Chondrocyte (in vitro differentiated cells): ENCODE data around the gene FIZ1. TPM values are rescaled to one million over a fixed set of nuclear protein-coding genes. Genes with fewer than 3 reads are reported as not detected.

ENCODE experiments used
- DNase-seq: peaks from one replicate; pipeline ENCODE4 v3.0.0; 2021; ENCODE audit warnings: mixed read lengths, low spot score
- H3K27ac Mint-ChIP-seq: one replicate; pipeline ENCODE4 v1.8.0; 2021; ENCODE audit warnings: mild to moderate bottlenecking, moderate library complexity, mixed read lengths; ENCODE audit not compliant: unreplicated experiment
- H3K27me3 Mint-ChIP-seq: 2 replicates; pipeline ENCODE4 v1.8.0; 2021; ENCODE audit warnings: low read depth, mixed read lengths
- H3K36me3 Mint-ChIP-seq: 2 replicates; pipeline ENCODE4 v1.8.0; 2021; ENCODE audit warnings: low read depth, mixed read lengths
- H3K4me1 Mint-ChIP-seq: 2 replicates; pipeline ENCODE4 v1.8.0; 2021; ENCODE audit warnings: low read depth, mild to moderate bottlenecking, mixed read lengths
- H3K4me3 Mint-ChIP-seq: one replicate; pipeline ENCODE4 v1.8.0; 2021; ENCODE audit warnings: mild to moderate bottlenecking, moderate library complexity, mixed read lengths; ENCODE audit not compliant: unreplicated experiment
- H3K9me3 Mint-ChIP-seq: 2 replicates; pipeline ENCODE4 v1.8.0; 2021; ENCODE audit warnings: low read depth, mixed read lengths
- CTCF ChIP-seq: fragments of 200-600 bp; sonication (generic); IDR thresholded peaks from 2 replicates; pipeline ENCODE4 v1.5.0; 2021; ENCODE audit warnings: antibody characterized with exemption, mild to moderate bottlenecking, moderate library complexity
- total RNA-seq: library from RNA; stranded (reverse); gene quantifications from 3 replicates; pipeline ENCODE4 v1.2.1, GENCODE V29; 2021

The FIZ1 gene
- total RNA-seq, 1 donor from 2014 or later: 11.3 TPM

- Mint-ChIP-seq H3K36me3 (no peaks in the 10 kb centered on the region), H3K27ac (peak overlapping the region; percentile 95), H3K4me1 (peaks cover 43% of the 10 kb centered on the region), H3K9me3 (no peaks in the 10 kb centered on the region), H3K4me3 (no peak overlapping the region), H3K27me3 (no peaks in the 10 kb centered on the region)
- peak; percentile 25 for TF ChIP-seq CTCF
- DNase-seq: no peak
These were observed 45.8 kb downstream of the FIZ1 start for GRCh38 chr19:55553217-55554182.

GRCh38 chr19:55552620-55553019 lies 46.7 kb downstream of the FIZ1 start:
- no peak for DNase-seq
- Mint-ChIP-seq H3K9me3 (no peaks in the 10 kb centered on the region), H3K27ac (peak overlapping the region; percentile 95), H3K4me3 (peak overlapping the region; percentile 15), H3K36me3 (no peaks in the 10 kb centered on the region), H3K27me3 (no peaks in the 10 kb centered on the region), H3K4me1 (peaks cover 52% of the 10 kb centered on the region)
- TF ChIP-seq CTCF: no peak

- H3K36me3 Mint-ChIP-seq: no peaks in the 10 kb centered on the region
- H3K4me1 Mint-ChIP-seq: peaks cover 56% of the 10 kb centered on the region
- no peaks in the 10 kb centered on the region for H3K27me3 Mint-ChIP-seq
- no peak for DNase-seq
- peak overlapping the region; percentile 15 for H3K4me3 Mint-ChIP-seq
- no peaks in the 10 kb centered on the region for H3K9me3 Mint-ChIP-seq
- no peak for TF ChIP-seq CTCF
- H3K27ac Mint-ChIP-seq: peak overlapping the region; percentile 95
These were observed 47.1 kb downstream of the FIZ1 start for GRCh38 chr19:55552206-55552605.

GRCh38 chr19:55550321-55550650 lies 49.0 kb downstream of the FIZ1 start:
- no peak for DNase-seq

More at GRCh38 chr19:55550321-55550650, 49.0 kb downstream of the FIZ1 start:
- Mint-ChIP-seq H3K4me3 (peak overlapping the region; percentile 52), H3K4me1 (peaks cover 65% of the 10 kb centered on the region), H3K9me3 (no peaks in the 10 kb centered on the region), H3K36me3 (no peaks in the 10 kb centered on the region), H3K27me3 (no peaks in the 10 kb centered on the region), H3K27ac (peak overlapping the region; percentile 99)
- no peak for TF ChIP-seq CTCF
